ENCODE results near the gene TMEM87B. TPM values are rescaled to one million over a fixed set of nuclear protein-coding genes. Genes with fewer than 3 reads are reported as not detected.

Gene TMEM87B
- total and polyA plus RNA-seq, 8 donors: 24.6 to 36.8 (median 28.4) TPM

DNA sequence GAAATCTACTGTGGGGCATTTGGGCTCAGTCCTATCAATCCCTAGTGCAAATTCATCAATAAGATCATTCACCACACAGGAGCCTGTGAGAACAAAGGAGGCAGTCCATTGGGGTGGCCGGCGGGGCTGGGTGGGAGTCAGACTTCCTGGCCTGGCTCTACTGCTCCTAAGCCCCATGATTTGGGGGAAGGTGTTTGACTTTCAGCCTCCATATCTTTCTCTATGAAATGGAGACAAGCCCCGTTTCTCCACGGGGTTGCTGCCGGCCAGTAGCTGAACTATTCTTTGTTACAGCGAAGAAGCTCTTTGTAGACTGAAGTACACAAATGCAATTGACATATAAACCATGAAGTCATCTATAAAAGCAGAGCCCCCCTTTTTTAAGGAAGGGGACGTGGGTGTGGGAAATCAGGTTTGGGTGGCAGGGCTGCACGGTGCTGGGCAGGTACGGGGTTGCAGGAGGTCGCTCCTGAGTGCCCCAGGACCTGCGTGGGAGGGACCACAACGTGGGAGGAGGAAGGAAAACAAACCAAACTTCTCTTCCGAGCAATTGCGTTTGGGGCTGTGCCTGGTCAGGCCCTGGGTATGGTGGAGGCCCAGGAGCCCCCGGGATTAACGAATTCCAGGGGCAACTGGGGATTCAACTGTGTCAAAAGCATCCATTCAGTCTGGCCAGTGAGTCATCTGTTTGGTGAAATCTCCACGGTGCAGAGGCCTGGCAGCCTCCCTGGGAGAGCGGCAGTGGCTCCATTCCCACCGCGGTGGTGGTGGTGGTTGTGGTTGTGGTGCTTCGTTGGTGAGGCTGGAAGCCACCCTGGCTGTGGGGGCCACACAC lies 101.3 kb downstream of the TMEM87B start:
- Histone ChIP-seq H3K4me1 (peaks cover 0 to 6% of the 10 kb centered on the region in 2 donors), H3K27ac (no peak overlapping the region), H3K4me3 (no peak overlapping the region), H3K36me3 (no peaks in the 10 kb centered on the region), H3K27me3 (no peaks in the 10 kb centered on the region), H3K9me3 (no peaks in the 10 kb centered on the region)
- TF ChIP-seq CTCF (IDR thresholded peaks at IDR 0.05): no peak
- intact Hi-C loops (cut with DNase I): no loop called here
- no peak for DNase-seq
- ATAC-seq: no peak

DNA sequence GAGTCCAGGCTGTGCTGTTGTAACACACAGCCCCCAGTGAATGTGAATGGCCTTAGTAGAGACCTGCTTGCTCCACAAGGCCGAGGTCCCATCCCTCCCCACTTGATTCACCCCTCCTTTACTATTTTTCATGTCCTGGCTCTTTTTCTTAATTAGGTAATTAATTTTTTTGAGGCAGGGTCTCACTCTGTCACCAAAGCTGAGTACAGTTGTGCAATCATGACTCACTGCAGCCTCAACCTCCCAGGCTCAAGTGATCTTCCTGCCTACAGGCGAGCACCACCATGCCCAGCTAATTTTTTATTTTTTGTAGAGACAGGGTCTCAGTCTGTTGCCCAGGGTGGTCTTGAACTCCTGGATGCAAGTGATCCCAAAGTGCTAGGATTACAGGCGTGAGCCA lies 102.4 kb downstream of the TMEM87B start:
- no peaks in the 10 kb centered on the region for H3K27me3 ChIP-seq
- no peaks in the 10 kb centered on the region for H3K36me3 ChIP-seq
- TF ChIP-seq CTCF (IDR thresholded peaks at IDR 0.05): no peak
- no peak overlapping the region for H3K27ac ChIP-seq
- intact Hi-C loops (cut with DNase I): no loop called here
- no peak for ATAC-seq
- H3K4me3 ChIP-seq: no peak overlapping the region
- no peaks in the 10 kb centered on the region for H3K9me3 ChIP-seq
- H3K4me1 ChIP-seq: peaks cover 0 to 6% of the 10 kb centered on the region in 2 donors
- no peak for DNase-seq

- intact Hi-C loops (cut with DNase I): no loop called here
- H3K27ac ChIP-seq: no peak overlapping the region
- no peaks in the 10 kb centered on the region for H3K27me3 ChIP-seq
- ATAC-seq (no peak), DNase-seq (peak in 1 of 4 donors; percentile 65)
- no peaks in the 10 kb centered on the region for H3K36me3 ChIP-seq
- no peak for TF ChIP-seq CTCF (IDR thresholded peaks at IDR 0.05)
- H3K4me1 ChIP-seq: peaks cover 0 to 6% of the 10 kb centered on the region in 2 donors
- H3K9me3 ChIP-seq: no peaks in the 10 kb centered on the region
- no peak overlapping the region for H3K4me3 ChIP-seq
Observed at GRCh38 chr2:112159454-112159921, 104.4 kb downstream of the TMEM87B start.

- no peak for DNase-seq
- no peaks in the 10 kb centered on the region for H3K27me3 ChIP-seq
- no peak overlapping the region for H3K27ac ChIP-seq
- peaks cover 0 to 2% of the 10 kb centered on the region in 2 donors for H3K4me1 ChIP-seq
- no peak for TF ChIP-seq CTCF (IDR thresholded peaks at IDR 0.05)
- no peaks in the 10 kb centered on the region for H3K36me3 ChIP-seq
- H3K4me3 ChIP-seq: no peak overlapping the region
- H3K9me3 ChIP-seq: no peaks in the 10 kb centered on the region
- ATAC-seq: no peak
- intact Hi-C loops (cut with DNase I): no loop called here
Observed at GRCh38 chr2:112160283-112161250, 105.5 kb downstream of the TMEM87B start.

Data from left lung (tissue), 10 donors.